AG08395 (cell line): Measurements from ENCODE around the gene IL17B.

Experiments
- DNase-seq: peaks from one replicate; pipeline ENCODE4 v3.0.0; 2012; ENCODE audit warnings: mixed read lengths, low spot score

The IL17B gene

GRCh38 chr5:149376711-149377447 lies 2.2 kb downstream of the IL17B start:
- no peak for DNase-seq

- no peak for DNase-seq
Observed at GRCh38 chr5:149376104-149376503, 3.0 kb downstream of the IL17B start.

GRCh38 chr5:149375434-149375833 lies 3.7 kb downstream of the IL17B start:
- no peak for DNase-seq

DNA sequence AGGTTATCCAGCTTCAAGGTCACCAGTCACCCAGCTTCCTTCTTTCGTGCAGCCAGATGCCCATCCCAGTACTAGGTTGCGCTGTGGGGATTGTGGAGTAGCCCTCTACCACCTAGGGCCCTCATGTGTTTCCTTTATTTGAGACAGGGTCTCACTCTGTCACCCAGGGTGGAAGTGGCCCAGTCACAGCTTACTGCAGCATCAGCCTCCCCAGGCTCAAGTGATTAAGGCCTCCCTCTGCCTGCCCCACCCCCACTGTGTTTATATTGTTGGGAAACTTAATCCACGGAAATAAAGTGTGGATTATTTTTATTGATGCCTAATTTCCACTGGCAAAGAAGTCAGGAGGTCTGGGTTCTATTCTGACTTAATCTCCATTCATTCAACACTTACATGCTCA lies 4.3 kb downstream of the IL17B start:
- DNase-seq = no peak

DNA sequence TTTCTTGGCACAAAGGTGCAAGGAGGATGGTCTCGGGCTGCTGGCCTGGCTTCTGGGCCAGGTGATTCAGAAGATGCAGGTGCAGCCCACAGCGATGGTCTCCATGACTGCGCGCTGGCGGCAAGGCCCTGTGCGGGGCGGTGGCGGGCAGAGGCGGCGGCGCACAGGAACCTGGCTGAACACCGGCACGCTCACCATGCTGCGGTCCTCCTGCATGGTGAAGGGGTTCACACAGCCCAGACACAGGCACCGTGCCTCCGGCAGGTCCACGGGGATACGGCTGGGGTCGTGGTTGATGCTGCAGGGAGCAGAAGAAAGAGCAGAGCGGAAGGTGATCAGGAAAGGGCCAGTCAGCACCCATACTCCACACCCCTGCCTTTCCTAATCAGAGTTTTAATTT lies 4.8 kb downstream of the IL17B start:
- no peak for DNase-seq

DNA sequence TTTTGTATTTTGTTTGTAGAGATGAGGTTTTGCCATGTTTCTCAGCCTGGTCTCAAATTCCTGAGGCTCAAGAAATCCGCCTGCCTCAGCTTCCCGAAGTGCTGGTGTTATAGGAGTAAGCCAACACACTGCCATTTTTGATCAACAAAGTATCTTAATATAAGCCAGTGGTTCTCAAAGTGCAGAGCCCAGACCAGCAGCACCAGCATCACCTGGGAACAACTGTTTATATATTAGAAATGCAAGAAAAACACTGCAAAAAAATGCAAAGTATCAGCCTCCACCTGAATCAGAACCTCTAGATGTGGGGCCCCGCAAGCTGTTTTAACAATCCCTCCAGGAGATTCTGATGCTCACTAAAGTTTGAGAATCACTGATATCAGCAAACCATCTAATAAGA lies 6.2 kb downstream of the IL17B start:
- DNase-seq = no peak

GRCh38 chr5:149372076-149372795 lies 6.9 kb downstream of the IL17B start:
- DNase-seq = no peak

DNA sequence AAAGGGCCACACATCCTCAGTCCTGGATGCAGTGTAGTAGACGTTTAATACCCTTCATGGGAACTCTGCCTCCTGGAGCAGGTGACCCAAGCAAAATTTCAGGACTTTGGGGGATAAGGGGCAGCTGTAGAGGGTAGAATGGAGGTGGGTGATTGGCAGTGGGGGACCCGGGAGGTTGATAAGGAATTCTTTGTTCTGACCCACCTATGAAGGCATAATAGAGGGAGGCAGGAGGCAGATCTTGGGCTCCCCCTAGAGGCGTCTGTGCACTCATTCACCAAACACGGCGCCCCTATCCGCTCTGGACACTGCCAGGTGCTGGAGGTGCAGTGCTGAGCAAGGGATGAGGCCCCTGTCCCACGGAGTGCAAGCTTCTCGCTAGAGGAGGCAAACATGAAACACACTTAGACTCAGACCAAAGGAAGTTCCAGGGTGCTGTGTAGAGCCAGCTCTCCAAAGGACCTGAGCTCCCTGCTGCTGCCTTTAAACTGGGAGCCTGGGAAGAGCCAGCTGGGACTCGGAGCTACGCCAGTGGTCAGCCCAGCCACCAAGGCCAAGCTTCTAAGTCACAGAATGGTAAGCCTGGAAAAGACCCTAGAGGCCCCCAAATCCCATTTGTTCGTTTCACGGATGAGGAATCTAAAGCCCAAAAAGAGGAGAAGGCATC lies 7.7 kb downstream of the IL17B start:
- peak; percentile 73 for DNase-seq

DNA sequence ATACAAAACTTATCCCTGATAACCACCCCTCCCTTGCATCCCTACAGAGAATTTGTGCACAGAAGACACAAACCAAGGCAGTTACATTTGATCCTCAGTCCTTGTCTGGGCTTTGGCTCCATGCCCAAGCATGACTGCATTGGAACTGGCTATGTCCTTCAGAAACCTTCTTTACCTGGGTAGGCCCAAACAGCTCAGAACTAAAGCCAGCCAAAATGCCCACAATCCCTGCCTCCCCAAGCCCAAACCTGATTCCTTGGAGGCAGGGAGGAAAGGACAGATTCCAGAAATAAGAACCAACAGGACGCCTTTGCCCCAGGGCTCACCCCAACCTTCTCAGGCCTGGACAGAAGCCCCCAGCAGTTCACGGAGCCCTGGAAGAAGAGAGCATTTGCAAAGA lies 8.2 kb downstream of the IL17B start:
- DNase-seq = no peak

DNA sequence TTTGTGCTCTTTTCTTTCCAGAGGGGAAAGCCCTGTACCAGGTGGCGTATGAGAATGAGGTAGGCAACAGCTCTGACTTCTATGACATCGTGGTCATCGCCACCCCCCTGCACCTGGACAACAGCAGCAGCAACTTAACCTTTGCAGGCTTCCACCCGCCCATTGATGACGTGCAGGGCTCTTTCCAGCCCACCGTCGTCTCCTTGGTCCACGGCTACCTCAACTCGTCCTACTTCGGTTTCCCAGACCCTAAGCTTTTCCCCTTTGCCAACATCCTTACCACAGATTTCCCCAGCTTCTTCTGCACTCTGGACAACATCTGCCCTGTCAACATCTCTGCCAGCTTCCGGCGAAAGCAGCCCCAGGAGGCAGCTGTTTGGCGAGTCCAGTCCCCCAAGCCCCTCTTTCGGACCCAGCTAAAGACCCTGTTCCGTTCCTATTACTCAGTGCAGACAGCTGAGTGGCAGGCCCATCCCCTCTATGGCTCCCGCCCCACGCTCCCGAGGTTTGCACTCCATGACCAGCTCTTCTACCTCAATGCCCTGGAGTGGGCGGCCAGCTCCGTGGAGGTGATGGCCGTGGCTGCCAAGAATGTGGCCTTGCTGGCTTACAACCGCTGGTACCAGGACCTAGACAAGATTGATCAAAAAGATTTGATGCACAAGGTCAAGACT lies 11.0 kb downstream of the IL17B start:
- no peak for DNase-seq

GRCh38 chr5:149367249-149367971 lies 11.7 kb downstream of the IL17B start:
- DNase-seq = peak; percentile 85

- no peak for DNase-seq
Observed at GRCh38 chr5:149366169-149366729, 12.8 kb downstream of the IL17B start.

DNA sequence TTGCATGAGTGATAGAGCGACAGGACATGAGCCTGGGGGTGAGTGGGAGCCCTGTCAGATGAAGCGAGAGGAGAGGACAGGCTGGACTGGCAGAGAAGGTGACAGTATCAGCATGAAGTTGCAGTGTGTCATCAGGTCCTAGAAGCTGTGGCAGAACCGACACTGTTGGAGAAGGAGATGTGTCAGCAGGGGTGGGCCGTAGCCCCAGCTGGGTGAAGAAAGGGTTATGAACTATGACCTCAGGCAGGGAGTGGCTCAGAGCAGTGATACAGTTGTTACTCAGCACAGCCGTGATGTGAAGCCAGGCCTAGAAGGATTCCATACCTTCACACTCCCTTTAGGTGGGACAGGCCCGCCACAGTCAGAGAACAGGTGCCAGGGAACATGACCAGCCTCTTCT lies 13.7 kb downstream of the IL17B start:
- no peak for DNase-seq

DNA sequence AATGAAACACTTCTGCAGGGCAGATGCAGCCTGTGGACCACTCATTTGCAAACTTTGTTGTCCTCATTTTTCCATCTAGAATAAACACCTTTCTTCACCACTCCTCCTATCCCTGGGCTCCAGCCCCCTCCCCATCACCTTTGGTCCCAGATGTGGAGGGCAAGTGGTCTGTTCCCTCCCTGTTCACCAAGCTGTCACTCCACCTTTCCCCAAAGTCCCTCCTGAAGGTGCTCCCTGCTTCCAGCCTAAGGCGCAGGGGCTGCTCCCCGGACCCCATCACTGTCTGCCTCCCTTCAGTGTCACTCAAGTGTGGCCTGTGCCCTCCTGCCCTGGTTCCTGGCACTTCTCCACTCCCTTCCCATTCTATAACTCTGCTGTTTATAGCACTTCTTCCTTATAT lies 14.4 kb downstream of the IL17B start:
- no peak for DNase-seq

DNA sequence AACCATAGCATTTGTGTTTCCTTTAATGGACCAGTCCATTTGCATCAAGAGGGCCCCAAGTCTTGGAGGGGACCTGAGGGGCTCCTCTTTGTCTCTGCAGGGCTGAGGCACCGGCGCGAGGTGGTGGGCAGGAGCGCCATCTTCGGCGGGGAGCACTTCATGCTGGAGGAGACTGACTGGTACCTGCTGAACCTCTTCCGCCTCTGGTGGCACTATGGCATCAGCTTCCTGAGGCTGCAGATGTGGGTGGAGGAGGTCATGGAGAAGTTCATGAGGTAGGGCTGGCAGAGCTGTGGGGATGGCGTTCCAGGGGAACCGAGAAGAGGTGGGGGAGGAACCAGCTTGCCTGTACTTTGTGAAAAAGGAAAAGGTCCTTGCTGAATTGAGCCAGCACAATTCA lies 15.2 kb downstream of the IL17B start:
- DNase-seq = no peak

DNA sequence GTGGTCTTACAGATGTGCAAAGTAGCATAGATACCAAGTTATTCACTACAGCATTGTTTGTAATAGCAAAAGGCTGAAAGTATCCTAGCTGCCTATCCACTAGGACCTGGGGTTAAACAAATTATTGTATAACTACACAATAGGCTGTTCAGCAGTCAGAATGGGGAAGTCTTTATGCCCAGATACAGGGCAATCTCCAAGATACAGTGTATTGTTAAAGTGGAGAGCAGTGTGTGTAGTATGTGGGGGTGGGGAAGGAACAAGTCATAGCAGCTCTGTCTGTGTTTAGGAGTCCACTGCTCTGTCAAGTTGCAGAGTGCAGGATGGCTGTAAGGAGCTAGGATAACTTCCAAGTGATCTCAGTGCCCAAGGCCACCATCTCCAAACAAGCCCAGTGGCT lies 15.7 kb downstream of the IL17B start:
- no peak for DNase-seq

DNA sequence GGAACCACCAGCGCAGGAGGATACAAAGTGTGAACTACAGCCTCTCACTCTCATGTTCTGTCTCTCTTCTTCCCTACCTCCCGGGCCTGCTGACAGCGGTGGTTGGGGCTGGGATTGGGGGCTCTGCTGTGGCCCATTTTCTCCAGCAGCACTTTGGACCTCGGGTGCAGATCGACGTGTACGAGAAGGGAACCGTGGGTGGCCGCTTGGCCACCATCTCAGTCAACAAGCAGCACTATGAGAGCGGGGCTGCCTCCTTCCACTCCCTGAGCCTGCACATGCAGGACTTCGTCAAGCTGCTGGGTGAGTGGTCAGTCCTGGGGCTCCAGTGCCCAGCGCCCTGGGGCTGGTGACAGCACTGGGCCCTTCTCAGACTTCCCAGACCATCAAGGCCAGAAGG lies 16.6 kb downstream of the IL17B start:
- no peak for DNase-seq

DNA sequence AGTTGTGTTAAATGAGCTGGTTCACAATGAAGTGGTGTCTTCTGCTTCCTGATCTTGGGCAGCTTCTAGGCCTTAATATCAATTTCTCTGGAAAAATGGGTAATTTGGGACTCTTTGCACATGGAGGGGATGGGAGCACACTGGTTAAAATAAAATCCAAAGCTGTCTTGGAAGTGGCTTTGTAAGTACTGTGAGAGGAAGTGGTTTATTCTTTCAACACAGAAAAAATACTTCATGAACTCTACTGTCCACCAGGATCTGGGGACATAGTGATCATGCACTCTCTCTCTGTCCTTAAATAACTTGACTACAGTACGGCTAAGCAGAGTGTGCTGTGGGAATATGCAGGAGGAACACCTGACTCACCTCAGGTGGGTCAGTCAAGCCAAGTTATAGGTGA lies 18.8 kb downstream of the IL17B start:
- DNase-seq = no peak

DNA sequence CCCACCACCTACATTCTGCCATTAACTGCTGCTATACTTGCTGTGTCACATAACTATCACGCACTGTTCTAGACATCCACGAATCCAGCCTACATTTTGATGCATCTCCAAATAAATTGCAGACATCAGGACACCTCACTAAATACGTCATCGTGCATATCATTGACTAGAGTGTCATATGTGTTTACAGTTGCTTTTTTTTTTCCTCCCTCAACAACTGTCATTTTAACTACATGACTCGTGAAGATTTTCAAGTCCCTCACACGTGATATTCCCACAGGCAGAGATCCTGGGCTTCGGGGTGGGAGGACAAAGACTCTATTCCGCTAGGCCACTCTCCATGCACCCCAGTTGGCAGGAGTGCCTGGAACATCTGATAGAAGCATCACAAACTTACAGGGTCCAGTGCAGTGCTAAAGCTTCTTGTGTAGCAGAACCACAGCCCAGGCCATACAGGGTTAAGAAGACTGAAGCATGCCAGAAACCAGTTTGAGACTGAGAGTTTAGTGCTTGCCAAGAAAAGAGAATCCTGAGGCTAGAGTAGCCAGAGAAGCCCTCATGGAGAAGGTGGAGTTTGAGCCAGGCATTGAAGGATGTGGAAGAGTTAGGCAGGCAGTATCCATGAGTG lies 20.1 kb downstream of the IL17B start:
- DNase-seq = no peak

DNA sequence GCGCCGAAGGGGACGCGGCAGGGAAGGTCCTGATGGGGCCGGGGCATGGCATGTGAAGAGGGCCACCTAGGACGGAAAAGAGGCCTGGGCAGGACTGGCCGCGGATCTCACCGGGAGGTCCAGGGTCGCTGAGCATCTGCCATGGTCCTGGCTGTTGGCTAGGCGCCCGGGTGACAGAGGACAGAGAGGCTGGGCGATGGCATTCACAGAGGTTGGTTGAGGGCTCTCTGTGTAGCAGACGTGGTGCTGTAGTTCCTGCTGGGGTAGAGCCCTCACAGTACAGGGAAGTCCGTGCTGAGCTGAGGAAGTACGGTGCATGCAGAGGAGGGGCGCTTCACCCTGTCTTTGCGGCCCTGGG lies 20.8 kb downstream of the IL17B start:
- DNase-seq = peak; percentile 9
